Measurements from ENCODE around the gene WDFY2. TPM values are rescaled to one million over a fixed set of nuclear protein-coding genes. Genes with fewer than 3 reads are reported as not detected.
A peak's percentile ranks its signal among the peaks of the same experiment; 100 is the strongest.

Gene WDFY2
- total and polyA plus RNA-seq, 2 of the 13 experiments (the other 11 are each of a cell fraction or from before 2014, with no cell fraction given) = 22.6 to 27.0 TPM

DNA sequence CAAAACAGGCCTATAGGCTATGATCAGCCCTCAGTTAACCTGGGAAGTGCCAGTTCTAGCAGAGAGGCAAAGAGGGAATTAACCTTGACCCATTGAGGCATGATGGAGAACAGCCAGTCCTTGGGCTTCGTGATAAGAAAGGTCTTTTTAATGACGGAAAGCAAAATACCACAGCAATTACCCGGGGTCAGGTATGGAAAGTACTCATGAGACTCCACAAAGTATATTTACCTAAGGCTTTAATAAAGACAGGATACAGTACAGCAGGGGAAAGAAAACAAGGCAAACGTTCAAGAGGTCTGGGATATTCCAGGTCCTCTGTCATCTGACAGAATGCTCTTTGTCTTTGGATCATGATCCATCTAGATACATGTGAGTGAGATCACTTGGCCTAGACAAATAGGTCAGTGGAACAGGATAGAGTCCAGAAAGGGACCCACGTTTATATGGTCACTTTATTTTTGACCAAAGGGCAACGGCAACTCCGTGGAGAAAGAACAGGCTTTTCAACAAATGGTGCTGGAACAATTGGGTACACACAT lies 52.2 kb downstream of the WDFY2 start (continued):
- TF ChIP-seq, protein P1, sequence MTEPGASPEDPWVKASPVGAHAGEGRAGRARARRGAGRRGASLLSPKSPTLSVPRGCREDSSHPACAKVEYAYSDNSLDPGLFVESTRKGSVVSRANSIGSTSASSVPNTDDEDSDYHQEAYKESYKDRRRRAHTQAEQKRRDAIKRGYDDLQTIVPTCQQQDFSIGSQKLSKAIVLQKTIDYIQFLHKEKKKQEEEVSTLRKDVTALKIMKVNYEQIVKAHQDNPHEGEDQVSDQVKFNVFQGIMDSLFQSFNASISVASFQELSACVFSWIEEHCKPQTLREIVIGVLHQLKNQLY (CRISPR knock-in tag; IDR thresholded peaks at IDR 0.05) = peak; percentile 84
- TF ChIP-seq ZNF160 (CRISPR knock-in tag; IDR thresholded peaks at IDR 0.05) = 0 out of 2 replicates have a peak, but pooled peaks have one; percentile 51
- TF ChIP-seq ZBTB7A (CRISPR knock-in tag; IDR thresholded peaks at IDR 0.05) = no peak
- no peak for TF ChIP-seq ZNF724P (CRISPR knock-in tag; IDR thresholded peaks at IDR 0.05; ENCODE audit: borderline replicate concordance)
- TF ChIP-seq HNRNPK (IDR thresholded peaks at IDR 0.05; ENCODE audit: low read depth, low read length, poor library complexity, severe bottlenecking) = no peak
- TF ChIP-seq ZSCAN20 (CRISPR knock-in tag; IDR thresholded peaks at IDR 0.05; ENCODE audit: borderline replicate concordance) = peak; percentile 64; the same call in 1 of the 2 replicates
- no peak for TF ChIP-seq ZNF234 (CRISPR knock-in tag; conservative IDR thresholded peaks at IDR 0.05)
- peak; percentile 87 for TF ChIP-seq SKI (IDR thresholded peaks at IDR 0.05; ENCODE audit: partially characterized antibody)
- peak in 1 of 2 experiments; percentile 23; a peak in 1 of 4 replicates for TF ChIP-seq POLR2A (IDR thresholded peaks at IDR 0.05; ENCODE audit: insufficient read depth in 1 of 2, low read depth in 2 of 2, low read length in 2 of 2)
- TF ChIP-seq SMARCE1 (IDR thresholded peaks at IDR 0.05; ENCODE audit: borderline replicate concordance) = no peak
- no peak for TF ChIP-seq SIN3B (IDR thresholded peaks at IDR 0.05; ENCODE audit: low read length)
- no peak; the same call in 1 of the 2 replicates for TF ChIP-seq ZNF792 (CRISPR knock-in tag; IDR thresholded peaks at IDR 0.05)
- no peak; the same call in 1 of the 2 replicates for TF ChIP-seq KLF11 (CRISPR knock-in tag; IDR thresholded peaks at IDR 0.05)
- no peak for TF ChIP-seq RFX1 (IDR thresholded peaks at IDR 0.05)
- peak; percentile 59; the same call in 1 of the 2 replicates for TF ChIP-seq IRF2 (CRISPR knock-in tag; IDR thresholded peaks at IDR 0.05)
- no peak for TF ChIP-seq ZNF850 (CRISPR knock-in tag; conservative IDR thresholded peaks at IDR 0.05)
- TF ChIP-seq, protein P2, sequence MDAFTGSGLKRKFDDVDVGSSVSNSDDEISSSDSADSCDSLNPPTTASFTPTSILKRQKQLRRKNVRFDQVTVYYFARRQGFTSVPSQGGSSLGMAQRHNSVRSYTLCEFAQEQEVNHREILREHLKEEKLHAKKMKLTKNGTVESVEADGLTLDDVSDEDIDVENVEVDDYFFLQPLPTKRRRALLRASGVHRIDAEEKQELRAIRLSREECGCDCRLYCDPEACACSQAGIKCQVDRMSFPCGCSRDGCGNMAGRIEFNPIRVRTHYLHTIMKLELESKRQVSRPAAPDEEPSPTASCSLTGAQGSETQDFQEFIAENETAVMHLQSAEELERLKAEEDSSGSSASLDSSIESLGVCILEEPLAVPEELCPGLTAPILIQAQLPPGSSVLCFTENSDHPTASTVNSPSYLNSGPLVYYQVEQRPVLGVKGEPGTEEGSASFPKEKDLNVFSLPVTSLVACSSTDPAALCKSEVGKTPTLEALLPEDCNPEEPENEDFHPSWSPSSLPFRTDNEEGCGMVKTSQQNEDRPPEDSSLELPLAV (CRISPR knock-in tag; conservative IDR thresholded peaks at IDR 0.05; ENCODE audit: low read depth) = no peak
- TF ChIP-seq, protein P3, sequence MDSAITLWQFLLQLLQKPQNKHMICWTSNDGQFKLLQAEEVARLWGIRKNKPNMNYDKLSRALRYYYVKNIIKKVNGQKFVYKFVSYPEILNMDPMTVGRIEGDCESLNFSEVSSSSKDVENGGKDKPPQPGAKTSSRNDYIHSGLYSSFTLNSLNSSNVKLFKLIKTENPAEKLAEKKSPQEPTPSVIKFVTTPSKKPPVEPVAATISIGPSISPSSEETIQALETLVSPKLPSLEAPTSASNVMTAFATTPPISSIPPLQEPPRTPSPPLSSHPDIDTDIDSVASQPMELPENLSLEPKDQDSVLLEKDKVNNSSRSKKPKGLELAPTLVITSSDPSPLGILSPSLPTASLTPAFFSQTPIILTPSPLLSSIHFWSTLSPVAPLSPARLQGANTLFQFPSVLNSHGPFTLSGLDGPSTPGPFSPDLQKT (CRISPR knock-in tag; IDR thresholded peaks at IDR 0.05; ENCODE audit: borderline replicate concordance) = no peak
- no peak for TF ChIP-seq NFIB (CRISPR knock-in tag; IDR thresholded peaks at IDR 0.05; ENCODE audit: borderline replicate concordance)
- TF ChIP-seq, protein P4, sequence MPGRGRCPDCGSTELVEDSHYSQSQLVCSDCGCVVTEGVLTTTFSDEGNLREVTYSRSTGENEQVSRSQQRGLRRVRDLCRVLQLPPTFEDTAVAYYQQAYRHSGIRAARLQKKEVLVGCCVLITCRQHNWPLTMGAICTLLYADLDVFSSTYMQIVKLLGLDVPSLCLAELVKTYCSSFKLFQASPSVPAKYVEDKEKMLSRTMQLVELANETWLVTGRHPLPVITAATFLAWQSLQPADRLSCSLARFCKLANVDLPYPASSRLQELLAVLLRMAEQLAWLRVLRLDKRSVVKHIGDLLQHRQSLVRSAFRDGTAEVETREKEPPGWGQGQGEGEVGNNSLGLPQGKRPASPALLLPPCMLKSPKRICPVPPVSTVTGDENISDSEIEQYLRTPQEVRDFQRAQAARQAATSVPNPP (CRISPR knock-in tag; IDR thresholded peaks at IDR 0.05) = no peak
- no peak for TF ChIP-seq ZNF224 (CRISPR knock-in tag; IDR thresholded peaks at IDR 0.05)
- TF ChIP-seq, protein P5, sequence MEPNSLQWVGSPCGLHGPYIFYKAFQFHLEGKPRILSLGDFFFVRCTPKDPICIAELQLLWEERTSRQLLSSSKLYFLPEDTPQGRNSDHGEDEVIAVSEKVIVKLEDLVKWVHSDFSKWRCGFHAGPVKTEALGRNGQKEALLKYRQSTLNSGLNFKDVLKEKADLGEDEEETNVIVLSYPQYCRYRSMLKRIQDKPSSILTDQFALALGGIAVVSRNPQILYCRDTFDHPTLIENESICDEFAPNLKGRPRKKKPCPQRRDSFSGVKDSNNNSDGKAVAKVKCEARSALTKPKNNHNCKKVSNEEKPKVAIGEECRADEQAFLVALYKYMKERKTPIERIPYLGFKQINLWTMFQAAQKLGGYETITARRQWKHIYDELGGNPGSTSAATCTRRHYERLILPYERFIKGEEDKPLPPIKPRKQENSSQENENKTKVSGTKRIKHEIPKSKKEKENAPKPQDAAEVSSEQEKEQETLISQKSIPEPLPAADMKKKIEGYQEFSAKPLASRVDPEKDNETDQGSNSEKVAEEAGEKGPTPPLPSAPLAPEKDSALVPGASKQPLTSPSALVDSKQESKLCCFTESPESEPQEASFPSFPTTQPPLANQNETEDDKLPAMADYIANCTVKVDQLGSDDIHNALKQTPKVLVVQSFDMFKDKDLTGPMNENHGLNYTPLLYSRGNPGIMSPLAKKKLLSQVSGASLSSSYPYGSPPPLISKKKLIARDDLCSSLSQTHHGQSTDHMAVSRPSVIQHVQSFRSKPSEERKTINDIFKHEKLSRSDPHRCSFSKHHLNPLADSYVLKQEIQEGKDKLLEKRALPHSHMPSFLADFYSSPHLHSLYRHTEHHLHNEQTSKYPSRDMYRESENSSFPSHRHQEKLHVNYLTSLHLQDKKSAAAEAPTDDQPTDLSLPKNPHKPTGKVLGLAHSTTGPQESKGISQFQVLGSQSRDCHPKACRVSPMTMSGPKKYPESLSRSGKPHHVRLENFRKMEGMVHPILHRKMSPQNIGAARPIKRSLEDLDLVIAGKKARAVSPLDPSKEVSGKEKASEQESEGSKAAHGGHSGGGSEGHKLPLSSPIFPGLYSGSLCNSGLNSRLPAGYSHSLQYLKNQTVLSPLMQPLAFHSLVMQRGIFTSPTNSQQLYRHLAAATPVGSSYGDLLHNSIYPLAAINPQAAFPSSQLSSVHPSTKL (CRISPR knock-in tag; IDR thresholded peaks at IDR 0.05) = peak; percentile 98
- no peak for TF ChIP-seq ZNF777 (CRISPR knock-in tag; IDR thresholded peaks at IDR 0.05)
- TF ChIP-seq ZNF20 (CRISPR knock-in tag; IDR thresholded peaks at IDR 0.05) = no peak
- no peak for TF ChIP-seq ZSCAN31 (CRISPR knock-in tag; IDR thresholded peaks at IDR 0.05; ENCODE audit: low read depth)

Measured in HepG2 (cell line).